ENCODE results near the gene RNF26. TPM values are rescaled to one million over a fixed set of nuclear protein-coding genes. Genes with fewer than 3 reads are reported as not detected.

RNF26 gene
- total RNA-seq, 2 donors from 2014 or later, result 22.9 to 46.6 TPM

- Histone ChIP-seq H3K9me3 (no peaks in the 10 kb centered on the region), H3K9ac (ENCODE audit: low read depth in 2 of 2, low read length in 2 of 2) (no peak overlapping the region), H3K4me1 (peaks cover 5% of the 10 kb centered on the region), H3K27me3 (no peaks in the 10 kb centered on the region), H3K36me3 (no peaks in the 10 kb centered on the region), H3K27ac (no peak overlapping the region), H3K4me3 (no peak overlapping the region)
- TF ChIP-seq CTCF (IDR thresholded peaks at IDR 0.05), result no peak
- DNase-seq, result no peak
- intact Hi-C loops (cut with DNase I), result loop anchor here (5.0 kb wide), 1 partner anchor 125 kb away; the partner anchor contains the start of gene CBL
Measured at GRCh38 chr11:119332111-119332765, 2.1 kb upstream of the RNF26 start.

- peaks cover 12% of the 10 kb centered on the region for H3K4me1 ChIP-seq
- intact Hi-C loops (cut with DNase I), result no loop called here
- no peak for DNase-seq
- peak overlapping the region; percentile 86 to 87 for H3K9ac ChIP-seq (ENCODE audit: low read depth in 2 of 2, low read length in 2 of 2)
- H3K9me3 ChIP-seq, result no peaks in the 10 kb centered on the region
- H3K27me3 ChIP-seq, result peaks cover 7% of the 10 kb centered on the region
- no peak for TF ChIP-seq CTCF (IDR thresholded peaks at IDR 0.05)
- H3K4me3 ChIP-seq, result peak overlapping the region; percentile 99
- H3K27ac ChIP-seq, result no peak overlapping the region
- H3K36me3 ChIP-seq, result no peaks in the 10 kb centered on the region
Measured at GRCh38 chr11:119335091-119335654, 846 bp downstream of the RNF26 start.

- DNase-seq, result no peak
- no peak overlapping the region for H3K27ac ChIP-seq
- intact Hi-C loops (cut with DNase I), result no loop called here
- H3K4me3 ChIP-seq, result no peak overlapping the region
- peaks cover 12% of the 10 kb centered on the region for H3K27me3 ChIP-seq
- peaks cover 17% of the 10 kb centered on the region for H3K4me1 ChIP-seq
- no peak for TF ChIP-seq CTCF (IDR thresholded peaks at IDR 0.05)
- no peaks in the 10 kb centered on the region for H3K9me3 ChIP-seq
- no peaks in the 10 kb centered on the region for H3K36me3 ChIP-seq
- H3K9ac ChIP-seq (ENCODE audit: low read depth in 2 of 2, low read length in 2 of 2), result no peak overlapping the region
Measured at GRCh38 chr11:119335655-119336543, 1.6 kb downstream of the RNF26 start.

GRCh38 chr11:119336744-119337469 lies 2.6 kb downstream of the RNF26 start:
- H3K9ac ChIP-seq (ENCODE audit: low read depth in 2 of 2, low read length in 2 of 2), result no peak overlapping the region
- peaks cover 22% of the 10 kb centered on the region for H3K4me1 ChIP-seq
- no peak overlapping the region for H3K4me3 ChIP-seq
- peaks cover 18% of the 10 kb centered on the region for H3K27me3 ChIP-seq
- DNase-seq, result no peak
- H3K36me3 ChIP-seq, result no peaks in the 10 kb centered on the region
- no peaks in the 10 kb centered on the region for H3K9me3 ChIP-seq
- intact Hi-C loops (cut with DNase I), result no loop called here
- TF ChIP-seq CTCF (IDR thresholded peaks at IDR 0.05), result no peak
- peak overlapping the region; percentile 4 for H3K27ac ChIP-seq
